H4 (cell line): ENCODE results near the gene DIP2C. TPM values are rescaled to one million over a fixed set of nuclear protein-coding genes. Genes with fewer than 3 reads are reported as not detected.
"Not testable (repeated sequence)": the region's sequence is repeated elsewhere in the genome, so short reads cannot be mapped to it uniquely, and the experiment has no call there.

Source experiments
- DNase-seq: peaks from one replicate; pipeline ENCODE4 v3.0.0-alpha.2; 2015; ENCODE audit warnings: low spot score
- total RNA-seq: library from RNA; depleted of rRNA; stranded (reverse); fragments of >200 nt; shearing (Covaris generic); gene quantifications from 2 replicates; pipeline ENCODE4 v1.2.3, GENCODE V29; 2014

The DIP2C gene
- total RNA-seq, 1 experiment from 2014 or later, result 2.3 TPM

DNA sequence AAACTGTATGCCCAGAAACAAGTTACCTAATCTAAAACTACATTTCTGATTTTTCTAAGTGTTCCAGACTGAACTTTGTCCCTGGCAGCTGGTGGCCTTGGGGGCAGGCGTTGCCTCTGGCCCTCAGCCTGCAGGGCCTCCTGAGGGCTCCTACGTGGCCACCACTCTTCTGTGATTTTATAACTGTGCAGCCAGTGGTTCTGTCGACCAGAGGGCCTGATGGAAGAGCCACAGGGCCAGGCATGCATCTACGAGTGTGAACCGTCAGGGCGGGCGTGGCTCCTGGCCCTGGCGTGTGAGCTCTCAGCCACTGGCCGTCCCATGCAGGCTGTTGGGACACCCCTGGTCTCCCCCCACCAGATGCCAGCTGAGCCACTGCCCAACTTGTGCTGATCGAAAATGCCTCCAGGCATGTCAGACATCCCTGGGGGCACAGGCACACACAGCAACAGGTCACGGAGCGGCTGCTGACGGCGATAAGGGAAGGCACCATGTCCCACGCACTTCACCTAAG lies 380.8 kb downstream of the DIP2C start:
- no peak for DNase-seq

DNA sequence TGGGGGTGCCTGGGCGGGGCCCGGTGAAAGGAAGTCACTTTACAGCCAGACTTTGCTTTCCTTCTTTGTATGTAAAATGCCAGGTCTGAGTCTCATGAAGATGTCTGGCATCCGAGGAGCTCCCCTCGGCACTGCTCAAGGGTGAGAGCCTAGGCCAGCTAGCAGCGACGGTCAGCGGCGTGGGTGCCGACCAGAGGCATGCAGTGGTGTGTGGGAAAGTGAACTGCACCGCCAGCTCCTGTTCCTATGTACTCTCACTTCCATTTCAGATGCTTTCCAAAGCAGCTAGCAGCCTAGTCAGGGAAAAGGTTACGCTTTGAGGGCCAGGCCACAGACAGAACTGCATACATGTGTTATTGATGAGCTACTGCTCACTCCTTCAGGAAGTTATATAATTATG lies 381.4 kb downstream of the DIP2C start:
- no peak for DNase-seq

DNA sequence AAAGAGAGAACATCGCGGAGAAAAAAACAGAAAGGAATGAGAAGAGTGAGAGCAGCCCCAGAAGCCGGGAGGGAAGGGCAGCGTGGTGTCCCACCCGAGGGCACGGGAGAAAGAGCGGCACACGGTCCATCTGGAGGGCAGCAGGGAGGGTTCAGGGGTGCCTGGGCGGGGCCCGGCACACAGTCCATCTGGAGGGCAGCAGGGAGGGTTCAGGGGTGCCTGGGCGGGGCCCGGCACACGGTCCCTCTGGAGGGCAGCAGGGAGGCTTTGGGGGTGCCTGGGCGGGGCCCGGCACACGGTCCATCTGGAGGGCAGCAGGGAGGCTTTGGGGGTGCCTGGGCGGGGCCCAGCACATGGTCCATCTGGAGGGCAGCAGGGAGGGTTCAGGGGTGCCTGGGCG lies 381.8 kb downstream of the DIP2C start:
- no peak for DNase-seq

DNA sequence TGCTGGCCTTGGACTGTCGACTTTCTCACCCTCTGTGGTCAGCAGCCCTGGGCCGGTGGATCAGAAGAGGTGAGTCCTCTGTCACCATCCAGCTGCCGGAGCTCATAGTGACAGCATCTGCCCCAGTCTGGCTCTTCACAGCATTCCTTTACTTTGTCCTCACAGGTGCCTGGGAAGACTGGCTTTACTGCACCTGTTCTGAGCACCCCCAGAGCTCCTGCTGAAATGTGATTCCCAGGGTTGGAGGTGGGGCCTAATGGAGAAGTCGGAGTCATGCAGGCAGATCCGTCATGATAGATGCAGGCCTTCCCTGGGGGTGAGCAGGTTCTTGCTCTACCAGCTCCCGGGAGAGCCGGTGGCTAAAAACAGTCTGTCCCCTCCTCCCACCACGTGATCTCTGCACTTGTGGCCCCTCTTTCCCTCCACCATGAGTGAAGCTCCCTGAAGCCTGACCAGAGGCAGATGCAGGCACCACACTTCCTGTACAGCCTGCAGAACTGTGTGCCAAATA lies 382.7 kb downstream of the DIP2C start:
- DNase-seq, result no peak

DNA sequence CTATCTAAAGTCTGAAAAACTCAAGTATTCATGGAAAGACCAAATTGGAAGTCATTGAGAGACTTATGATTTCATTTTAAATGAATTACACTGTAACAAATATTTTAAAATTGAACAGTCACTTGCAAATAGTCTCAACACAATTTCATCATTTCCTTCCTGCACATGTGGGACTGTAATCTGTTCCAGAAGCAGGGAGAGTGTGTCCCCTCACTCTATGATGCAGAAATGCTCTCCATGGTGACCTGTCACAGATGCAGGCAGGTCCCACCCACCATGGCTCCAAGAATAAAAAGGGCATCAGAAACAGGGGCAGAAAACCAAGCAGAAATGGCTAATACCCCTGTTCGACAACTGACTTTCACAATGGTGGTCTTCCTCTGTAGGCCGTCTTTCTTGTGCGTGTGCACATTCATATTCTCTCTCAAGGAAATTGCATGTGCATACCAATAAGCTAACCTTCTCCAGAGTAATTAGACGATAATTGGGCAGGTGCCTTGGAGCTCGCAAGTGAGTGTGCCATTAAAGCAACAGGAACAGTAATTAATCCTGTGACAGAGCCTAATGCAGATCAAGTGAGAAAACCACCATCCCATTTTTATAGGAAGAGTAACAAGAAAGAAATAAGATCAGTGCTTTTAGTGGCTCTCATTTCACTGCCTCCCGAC lies 383.3 kb downstream of the DIP2C start:
- no peak for DNase-seq

DNA sequence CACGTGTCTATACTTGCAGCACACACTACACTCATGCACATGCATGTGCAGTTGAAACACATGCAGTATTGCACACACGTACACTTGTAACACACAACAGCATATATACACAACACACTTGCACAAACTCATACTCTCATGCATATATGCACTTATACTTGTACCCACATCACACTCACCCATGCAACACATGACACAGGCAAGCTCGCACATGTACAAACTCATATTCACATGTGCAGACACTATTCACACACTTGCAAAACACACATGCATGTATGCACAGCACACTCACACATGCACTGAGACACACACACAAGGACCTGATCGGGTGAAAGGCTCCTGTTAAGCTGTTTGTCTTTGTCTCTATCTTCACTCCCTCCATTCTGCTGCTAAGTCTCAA lies 384.4 kb downstream of the DIP2C start:
- no peak for DNase-seq

DNA sequence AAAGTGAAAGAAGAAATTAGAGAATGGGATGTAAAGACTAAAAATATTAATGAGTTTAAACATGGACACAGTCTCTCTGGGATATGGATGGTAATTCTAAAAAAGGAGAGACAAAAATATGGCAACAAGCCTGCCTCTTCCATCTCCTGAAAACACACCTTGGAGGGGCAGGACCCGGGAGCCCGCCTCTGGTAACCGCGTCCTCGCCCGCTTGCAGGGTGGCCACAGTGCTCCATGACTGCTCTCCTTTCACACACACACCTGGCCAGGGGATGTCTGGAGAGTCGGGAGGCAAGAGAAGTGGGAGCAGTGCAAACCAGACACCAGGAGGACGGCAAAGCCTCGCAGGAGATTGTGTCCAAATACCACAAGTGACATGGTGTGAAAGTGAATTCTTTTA lies 387.9 kb downstream of the DIP2C start:
- DNase-seq, result no peak

DNA sequence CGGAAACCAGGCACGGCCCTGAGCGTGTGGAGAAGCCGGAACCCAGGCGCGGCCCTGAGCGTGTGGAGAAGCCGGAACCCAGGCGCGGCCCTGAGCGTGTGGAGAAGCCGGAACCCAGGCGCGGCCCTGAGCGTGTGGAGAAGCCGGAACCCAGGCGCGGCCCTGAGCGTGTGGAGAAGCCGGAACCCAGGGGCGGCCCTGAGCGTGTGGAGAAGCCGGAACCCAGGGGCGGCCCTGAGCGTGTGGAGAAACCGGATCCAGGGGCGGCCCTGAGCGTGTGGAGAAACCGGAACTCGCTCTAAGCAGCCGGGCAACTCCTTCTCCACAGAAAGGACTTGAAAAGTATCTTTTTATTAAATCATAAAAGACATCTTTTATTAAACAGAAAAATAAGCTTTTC lies 388.9 kb downstream of the DIP2C start:
- DNase-seq, result not testable (repeated sequence)

DNA sequence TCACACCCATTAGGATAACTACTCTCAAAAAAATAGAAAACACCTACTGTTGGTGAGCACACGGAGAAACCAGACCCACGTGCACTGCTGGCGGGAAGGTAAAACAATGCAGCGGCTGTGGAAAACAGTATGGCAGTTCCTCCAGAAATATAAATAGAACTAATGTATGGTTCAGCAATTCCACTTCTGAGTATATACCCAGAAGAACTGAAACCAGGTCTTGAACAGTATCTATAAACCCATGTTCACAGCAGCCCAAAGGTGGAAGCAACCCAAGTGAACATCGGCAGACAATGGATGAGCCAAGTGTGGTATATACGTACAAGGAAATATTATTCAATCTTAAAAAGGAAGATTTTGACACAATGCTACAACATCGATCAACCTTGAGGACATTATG lies 389.5 kb downstream of the DIP2C start:
- no peak for DNase-seq

DNA sequence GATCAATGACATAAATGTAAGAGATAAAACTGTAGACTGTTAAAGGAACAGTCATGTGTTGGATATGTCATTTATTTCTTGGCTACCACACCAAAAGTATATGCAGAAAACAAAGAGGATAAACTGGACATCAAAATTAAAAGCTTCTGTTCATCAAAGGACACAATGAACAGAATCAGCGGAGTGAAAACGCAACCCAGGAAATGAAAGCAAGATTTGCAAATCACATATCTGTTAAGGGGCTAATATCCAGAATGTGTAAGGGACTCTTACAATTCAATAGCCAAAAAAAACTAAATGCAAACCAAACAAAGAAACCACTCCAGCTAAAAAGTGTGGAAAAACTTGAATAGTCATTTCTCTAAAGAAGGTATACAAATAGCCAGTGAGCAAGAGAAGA lies 390.0 kb downstream of the DIP2C start:
- no peak for DNase-seq

DNA sequence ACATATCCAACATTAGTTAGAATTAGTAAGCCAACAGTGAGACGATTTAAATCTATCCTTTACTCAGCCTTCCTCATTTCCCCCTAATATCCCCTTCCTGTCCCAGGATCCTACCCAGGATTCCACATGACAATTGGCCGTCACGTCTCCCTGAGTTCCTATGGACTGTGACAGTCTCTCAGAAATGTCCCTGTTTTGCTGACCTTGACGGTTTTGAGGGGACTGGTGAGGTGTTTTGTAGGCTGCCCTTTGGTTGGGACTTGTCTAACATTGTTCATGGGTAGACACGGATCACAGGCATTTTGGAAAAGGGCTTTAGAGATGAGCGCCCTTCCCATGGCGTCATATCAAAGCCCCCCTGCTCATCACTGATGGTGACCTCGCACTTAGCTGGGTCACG lies 391.4 kb downstream of the DIP2C start:
- no peak for DNase-seq

DNA sequence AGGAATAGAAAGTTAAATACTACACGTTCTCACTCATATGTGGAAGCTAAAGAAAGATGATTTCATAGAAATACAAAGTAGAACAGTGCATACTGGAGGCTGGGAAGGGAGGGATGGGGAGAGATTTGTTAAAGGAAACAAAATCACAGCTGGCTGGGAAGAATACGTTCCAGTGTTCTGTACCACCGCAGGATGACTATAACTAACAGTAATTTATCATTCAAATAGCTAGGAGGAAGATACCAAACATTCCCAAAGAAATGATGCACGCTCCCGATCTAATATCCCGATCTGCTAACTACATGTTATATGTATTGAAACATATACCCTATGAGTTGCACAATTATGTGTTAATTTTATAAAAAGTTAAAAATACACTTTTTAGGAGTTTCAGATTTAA lies 391.9 kb downstream of the DIP2C start:
- no peak for DNase-seq

DNA sequence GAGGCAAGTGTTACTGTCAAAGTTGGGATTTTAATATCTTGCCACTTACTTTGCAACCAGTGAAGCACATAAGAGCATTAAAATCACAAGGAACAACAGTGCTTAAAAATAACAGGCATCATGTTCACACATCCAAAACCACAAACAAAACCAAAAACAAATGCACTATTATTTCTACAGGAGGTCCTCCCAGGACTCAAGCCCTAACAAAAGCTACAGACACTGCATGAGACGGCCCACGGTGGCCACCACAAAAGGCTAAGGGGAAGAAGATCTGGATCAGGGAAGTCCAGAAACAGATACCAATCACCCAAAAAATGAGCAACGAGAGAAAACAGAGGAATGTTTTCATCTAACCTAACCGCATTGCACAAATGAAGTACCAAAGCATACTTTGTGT lies 395.8 kb downstream of the DIP2C start:
- no peak for DNase-seq

DNA sequence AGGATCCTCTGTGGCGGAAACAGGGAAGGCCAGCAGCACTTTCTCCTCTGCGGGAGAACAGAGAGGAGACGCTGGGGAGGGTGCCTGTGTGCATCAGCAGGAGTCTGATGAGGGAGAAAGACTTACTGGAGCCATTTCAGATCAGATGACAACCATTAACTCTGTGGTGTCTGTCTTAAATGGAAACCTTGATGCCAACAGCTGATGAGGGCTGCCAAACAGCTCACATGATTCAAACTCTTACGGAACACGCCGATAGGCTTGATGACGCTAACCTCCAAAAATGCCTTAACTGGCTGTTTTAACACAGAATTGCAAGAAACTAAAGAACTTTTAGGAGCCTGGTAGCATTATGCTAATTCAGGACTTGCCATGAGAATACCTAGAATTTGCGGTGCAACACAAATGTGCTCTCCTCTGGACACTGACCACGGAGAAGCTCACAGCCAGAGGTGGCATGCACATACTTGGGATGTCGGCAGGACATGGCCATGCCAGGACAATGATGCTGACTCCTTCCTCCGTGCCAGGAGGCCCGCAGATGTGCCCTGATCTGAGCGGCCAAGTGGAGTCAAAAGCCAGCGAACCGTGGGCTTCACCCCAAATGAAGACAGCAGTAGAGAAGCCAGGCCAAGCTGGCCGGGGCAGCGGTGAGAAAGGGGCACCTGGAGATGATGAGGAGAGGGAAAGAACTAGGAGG lies 399.3 kb downstream of the DIP2C start:
- DNase-seq, result no peak

DNA sequence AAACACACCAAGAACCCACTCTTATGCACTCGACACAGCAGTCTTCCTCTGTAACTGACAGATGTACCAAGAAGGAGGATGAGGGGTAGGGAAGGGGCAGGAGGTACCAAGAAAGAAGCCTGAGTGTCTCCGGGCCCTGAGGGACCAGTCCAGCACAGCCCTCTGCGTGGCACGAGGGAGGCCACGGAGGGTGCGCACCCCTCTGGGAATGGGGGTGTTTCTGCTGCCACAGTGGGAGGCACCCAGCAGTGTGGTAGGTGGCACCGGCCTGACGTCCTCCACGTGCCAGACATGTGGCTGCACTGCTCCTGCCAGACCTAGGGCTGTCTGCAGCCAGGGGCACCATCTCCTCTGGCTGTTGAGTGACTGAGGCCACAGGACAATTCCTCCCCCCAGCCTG lies 399.9 kb downstream of the DIP2C start:
- no peak for DNase-seq

DNA sequence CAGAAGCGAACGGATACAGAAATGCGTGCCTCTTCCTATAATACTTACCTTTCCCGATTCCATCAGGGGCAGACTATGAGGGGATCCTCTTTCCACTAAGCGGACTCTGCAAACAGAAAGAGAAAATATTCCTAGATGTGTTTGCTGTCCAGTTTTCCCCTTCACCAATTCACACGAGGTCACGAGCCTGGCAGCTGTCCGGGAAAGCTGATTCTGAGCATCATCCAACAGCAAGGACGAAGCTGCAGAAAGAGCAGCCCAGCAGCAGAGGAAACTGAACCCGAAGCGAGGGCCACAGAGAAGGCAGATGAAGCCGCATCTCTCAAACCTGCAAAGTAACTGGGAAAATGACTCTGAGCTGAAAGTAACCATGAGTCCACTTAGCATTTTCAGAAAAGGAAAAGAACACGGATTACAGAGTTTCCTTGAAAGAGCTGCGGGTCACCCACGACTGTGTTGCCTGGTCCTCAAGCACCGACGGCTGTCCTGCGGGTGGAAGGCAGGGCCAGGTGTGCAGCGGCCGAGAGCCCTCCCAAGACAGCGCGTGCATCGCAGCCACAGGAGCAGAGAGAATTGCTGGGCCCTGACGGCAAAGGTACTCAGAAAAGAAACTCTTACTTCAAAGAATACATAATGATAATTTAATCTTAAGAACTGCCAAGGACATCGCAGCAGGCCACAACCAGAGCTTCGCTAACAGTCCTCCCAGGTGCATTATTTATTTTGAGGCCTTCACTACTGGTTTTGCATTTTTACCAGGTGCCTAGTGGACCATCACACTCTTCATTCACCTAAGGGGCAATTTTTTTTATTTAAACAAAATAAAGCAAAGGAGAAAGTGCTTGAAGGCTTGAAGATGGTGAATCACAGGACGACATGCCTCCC lies 400.9 kb downstream of the DIP2C start:
- DNase-seq, result no peak

DNA sequence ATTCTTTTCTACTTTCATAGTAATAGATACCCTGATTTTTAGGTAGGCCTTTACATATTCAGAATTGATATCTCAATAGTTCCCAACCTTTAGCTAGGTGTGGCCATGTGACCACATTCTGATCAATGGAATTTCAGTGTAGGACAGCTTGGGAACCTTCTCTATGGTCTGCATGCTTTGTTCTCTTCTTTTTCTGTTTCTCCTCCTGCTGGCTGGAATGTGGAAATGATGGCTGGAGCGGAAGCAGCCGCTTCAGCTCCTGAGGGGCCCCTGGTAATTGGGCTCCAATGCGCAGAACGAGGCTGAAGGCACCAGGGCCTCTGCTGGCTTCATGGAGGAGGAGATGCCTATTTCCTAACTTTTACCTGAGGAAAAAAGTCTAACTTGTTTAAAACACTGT lies 401.7 kb downstream of the DIP2C start:
- DNase-seq, result no peak

DNA sequence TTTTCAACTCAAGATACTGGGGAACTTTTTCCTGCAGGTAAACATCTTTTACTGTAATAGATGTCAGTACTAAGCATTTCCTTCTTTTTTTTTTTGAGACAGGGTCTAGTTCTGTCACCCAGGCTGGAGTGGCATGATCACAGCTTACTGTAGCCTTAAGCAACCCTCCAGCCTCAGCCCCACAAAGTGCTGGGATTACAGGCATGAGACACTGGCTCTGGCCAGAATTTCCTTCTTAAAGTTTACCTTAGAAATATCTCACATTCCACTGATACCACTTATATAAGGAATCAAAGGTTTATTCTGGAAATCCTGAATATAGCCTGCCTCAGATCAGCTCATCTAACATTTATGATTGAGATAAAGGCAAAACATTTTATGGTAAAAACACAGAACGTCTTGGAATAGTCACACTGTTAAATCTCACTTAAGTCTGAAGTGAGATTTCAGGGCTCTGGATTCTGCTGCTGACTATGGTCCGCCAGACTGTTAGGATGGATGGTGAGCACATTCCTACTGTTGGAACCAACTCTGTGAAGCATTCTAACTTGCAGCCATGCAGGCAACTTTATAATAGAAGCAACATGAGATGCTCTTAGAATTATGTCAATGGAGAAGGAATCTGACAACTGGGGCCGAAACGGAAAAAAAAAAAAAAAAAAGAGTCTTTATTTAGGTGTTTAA lies 402.3 kb downstream of the DIP2C start:
- DNase-seq, result no peak

DNA sequence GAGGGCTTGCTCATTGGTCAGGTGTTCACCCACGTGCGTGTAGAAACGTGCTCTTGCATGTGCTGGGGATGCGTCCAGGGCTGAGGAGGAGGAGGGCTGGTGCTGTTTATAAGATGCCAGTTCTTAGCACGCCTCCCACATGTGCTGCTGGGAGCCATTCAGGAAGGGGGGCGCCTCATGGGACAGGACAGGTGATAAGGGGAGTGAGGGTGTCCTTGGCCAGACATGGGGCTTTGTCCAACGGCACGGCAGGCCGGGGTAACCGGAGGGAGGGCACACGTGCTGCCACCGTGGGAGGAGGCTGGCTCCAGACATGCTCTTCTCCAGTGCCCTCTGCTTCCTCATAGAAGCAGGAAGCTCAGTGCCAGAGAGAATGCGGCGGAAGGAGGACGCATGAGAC lies 404.3 kb downstream of the DIP2C start:
- DNase-seq, result no peak

DNA sequence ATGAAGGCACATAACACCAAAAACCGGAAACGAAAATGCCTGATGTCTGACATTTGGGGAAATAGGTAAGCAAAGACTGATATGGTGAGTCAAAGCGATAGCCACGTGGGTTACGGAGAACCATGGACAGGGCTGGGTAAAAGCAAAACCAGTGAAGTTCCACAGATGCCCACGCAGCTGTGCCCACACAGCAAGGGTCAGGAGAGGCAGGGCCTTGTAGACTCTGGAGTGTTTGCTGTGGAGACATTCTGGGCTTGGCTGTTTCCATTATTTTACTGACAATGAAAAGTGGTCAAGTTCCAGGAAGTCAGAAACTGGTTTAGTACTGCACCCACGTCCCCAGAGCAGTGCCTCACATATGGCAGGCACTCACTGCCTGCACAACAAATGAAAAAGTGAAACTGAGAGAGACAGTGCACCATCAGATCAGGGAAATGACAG lies 405.5 kb downstream of the DIP2C start:
- no peak for DNase-seq

DNA sequence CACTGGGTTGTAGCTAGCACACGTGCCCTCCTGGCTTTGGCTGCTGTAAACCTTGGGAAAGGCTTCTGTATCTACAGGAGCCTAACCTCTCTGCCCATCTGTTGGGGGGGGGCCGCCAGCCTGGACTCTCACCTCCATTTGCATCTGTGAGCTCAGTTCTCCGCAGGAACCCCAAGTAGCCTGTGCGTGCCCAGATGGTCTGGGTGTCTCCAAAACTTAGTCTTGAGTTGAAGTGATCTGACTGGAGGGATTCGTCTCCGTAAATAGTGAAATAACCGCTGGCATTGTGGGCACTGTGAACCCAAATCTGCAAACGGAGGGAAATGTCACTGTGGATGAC lies 406.4 kb downstream of the DIP2C start:
- no peak for DNase-seq
